GOT3 (cell line): ENCODE results near the gene CARD9.

Experiments
- DNase-seq: peaks from one replicate; lab custom pipeline; 2025; ENCODE audit warnings: mixed read lengths; lab: John Stamatoyannopoulos, UW

CARD9 gene

DNA sequence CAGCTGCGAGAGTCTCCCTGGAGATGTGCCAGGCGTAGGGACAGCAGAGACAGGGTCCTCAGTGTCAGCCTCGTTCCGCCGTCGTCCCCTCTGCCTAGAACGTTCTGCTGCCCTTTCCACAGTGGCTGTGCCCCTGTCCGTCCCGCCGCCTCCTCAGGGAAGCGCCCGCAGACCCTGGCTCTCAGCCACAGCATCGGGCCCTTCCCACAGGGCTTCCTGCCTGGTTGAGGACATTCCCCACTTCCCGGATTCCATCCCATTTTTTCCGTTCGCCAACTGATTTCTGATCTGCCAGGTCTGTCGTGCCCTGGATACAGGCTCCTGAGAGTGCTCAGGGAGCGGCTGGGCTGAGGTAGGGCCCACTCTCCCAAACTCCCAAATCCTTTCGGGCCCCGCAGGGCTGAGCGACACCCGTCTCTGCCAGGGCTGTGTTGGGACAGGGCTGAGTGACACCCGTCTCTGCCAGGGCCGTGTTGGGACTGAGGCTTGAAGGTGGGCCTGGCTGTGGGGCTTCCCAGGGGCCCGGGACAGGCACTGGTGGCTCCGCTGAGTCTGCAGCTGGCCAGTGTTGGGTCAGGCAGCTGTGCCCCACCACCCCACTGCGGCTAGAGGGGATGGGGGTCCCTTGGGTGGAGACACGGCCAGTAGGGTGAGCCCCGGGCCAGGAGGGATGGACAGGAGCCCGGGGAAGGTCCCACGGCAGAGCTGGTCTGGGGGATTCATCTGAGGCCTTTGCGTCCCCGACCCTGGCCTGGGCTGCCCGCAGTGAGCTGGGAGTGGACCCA is 25.8 kb downstream of the CARD9 start:
- no peak for DNase-seq

DNA sequence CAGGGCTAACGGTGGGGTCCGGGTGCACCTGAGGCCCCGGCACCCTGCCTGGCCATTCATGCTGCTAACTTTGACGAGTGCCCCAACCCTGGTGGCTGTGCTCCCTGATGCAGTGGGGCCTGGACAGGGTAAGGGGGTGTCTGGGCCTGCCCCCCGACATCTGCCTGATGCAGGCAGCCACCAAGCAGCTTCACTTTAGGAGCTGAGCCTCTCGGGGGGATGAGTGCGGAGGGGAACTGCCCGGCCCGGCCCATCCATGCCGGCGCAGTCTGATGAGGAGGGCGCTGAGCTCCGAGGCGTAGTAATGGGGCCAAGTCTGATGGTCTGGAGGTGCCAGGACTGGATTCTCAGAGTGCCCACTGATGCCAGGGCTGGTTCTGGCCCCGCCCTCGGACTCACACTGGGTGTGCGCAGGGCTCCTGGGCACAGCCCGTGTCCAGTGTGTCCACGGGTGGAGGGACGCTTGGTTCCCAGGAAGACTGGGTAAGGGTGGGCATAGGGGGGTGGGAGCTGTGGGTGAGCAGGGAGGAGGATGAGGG is 26.5 kb downstream of the CARD9 start:
- no peak for DNase-seq

DNA sequence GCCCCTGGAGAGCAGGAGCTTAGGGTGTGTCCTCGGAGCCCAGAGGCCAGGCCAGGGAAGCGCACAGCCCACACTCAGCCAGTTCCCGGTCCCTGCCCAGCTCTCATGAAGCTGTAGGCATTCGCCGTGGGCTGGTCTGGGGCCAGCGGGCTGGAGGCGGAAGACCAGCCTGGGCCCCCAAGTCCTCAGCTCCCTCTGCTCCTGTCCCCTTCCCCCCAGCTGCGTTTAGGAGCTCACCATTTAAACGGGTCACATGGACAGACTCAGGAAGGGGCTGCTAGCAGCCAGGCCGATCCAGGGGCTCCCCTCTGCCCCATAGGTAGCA is 27.4 kb downstream of the CARD9 start:
- no peak for DNase-seq

DNA sequence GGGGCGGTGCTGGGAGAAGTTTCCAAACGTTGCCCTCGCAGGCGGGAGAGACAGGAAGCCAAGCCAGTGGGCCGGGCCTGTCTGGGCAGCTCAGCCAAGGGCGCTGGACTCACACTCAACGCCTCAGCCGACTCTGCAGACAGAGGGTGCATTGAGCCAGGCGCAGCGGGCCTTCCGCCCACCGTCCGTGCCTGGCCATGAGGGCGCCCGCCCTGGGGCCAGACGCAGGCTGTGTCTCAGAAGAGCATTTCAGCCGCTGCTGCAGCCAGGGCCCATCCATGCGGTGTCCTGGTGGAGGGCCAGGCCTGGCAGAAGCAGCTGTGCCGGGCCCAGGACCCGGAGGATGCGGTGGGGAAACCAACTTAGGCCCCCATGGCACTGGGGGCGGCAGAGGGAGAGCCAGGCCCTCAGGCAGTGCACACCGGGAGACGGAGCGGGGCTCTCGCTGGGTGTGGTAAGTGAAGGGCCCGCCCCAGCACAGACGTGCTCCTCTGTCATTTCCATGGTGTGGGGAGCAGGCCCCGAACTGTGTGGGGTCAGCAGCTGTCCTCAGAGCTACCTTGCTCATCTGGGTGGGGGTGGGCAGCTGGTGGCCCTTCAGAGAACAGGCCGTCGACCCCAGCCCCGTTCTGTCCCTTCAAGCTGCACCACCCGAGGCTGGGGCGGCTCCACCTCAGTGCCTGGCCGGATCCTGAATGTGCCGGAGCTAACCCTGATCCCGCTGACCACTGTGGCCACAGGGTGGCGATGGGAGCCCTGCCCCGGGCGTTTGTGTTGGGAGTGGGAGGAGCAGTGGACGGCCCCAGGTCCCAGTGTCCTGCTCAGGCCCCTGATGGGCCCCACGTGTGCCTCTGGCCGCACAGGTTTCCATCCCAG is 27.9 kb downstream of the CARD9 start:
- no peak for DNase-seq

DNA sequence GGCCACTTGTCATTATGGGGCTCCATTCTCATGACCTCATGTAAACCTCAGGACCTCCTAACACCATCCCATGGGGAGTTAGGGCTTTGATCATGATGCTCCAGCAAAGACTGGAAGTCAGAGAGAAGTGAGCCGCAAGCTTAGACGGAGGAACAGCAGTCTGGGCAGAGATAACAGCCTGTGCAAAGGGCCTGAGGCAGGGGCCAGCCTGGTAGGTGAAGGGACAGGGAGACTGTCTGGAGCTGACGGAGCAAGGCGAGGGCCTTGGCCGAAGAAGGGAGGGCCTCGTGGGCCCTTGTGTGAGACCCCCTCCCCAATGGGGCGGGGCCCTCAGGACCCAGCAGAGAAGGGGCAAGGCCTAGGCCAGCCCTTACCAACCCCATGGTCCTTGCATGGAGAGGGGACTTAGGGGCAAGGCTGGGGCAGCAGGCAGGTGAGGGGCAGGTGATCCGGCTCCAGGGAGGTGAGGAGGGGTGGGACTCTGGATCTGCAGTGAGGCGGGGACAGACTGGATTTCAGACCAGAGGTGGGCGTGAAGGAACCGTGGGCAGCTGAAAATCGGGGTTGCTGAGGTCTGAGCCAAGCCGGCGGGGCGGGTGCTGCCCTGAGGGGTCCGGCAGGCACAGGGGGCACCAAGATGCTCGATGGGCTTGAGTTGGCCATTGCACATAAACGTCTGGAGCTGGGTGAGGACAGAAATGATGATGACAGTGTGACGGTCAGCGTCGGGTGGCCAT is 28.8 kb downstream of the CARD9 start:
- no peak for DNase-seq

DNA sequence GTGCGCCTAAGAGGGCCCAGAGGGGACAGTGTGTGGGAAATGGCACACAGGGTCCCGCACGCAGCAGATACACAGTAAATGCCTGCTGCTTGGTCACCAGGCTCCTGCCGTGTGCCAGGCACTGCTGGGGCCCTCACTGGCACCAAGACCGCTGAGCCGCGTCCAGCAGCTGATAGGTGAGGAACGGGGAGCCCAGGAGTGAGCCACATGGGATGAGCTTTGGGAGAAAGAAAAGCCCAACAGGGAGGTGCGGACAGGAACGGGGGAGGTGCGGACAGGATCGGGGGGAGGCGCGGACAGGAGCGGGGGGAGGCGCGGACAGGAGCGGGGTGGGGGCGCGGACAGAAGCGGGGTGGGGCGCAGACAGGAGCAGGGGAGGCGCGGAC is 29.6 kb downstream of the CARD9 start:
- DNase-seq = no peak

DNA sequence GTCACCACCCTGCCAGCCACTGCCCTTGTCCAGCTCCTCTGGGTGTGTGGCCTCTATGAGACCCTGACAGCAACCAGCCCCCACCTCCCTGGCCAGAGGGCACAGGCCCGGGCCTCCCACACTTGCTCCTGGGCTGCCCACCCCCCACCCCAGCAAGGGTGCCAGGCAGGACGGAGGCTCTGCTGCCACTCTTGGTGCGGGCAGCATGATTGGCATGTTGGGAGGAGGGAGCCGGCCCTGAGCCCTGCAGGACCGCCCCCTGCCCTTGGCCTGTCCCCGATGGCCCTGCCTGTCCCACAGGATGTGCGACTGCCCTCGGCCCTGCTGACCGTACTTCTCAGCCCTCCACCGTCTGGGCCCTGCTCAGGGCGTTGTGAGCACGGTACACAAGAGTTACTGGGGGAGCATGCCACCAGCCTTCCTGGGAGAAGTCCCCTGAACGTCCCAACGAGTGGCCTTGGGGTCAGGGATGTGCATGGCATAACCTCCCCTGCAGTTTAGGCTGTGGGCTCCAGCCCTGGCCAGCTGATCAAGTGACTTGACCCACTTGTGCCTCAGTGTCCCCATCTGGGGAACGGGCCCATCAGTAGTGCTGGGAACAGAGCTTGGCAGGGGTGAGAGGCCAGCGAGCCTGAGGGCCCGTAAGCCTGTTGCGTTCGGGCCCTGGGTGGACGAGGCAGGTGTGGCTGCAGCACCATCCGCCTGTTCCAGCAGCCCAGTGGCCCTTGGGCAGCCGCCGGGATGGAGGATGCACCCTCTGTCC is 30.2 kb downstream of the CARD9 start:
- DNase-seq = no peak

DNA sequence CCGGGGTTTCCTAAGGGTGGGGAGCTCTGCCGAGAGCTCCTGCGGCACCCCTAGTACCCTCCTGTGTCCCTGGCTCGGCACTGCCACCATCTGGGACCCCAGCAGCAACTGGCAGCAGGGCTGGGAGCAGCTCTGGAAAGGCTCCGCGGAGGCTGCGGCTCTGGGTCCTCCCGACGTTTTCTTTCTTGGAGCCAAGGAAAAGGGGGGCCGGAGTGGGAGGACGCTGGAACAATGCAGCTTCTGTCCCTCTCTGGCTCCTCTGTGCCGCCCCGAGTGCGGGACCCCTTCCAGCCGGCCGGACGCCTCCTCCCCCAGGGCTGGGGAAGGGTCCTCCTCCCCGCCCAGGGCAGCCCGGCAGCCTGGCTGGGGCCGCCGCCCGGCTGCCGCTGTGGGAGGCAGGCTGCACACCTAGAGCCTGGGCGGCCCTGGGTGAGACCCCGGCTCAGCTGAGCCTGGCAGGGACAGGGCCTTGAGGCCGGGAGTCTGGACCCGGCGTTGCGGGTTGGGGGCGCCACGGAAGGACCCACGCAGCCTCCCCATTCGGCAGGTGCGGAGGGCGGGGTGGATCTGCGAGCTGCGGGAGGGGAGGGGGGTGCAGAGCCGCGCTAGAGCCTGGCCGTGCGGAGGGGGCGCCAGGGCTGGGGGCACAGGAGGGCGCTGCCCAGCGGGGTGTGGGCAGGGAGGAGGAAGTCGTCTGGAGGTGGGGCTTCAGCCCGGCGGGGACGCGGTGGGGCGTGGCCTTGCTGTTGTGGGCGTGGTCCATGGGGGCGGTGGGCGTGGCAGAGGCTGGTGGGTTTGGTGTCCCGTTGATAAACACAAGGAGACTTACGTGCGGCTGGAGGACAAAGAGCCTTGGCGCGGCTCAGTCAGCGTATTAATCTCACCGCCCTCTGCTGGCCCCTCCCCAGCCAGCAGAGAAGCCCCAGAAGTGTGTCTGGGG is 31.0 kb downstream of the CARD9 start:
- no peak for DNase-seq

DNA sequence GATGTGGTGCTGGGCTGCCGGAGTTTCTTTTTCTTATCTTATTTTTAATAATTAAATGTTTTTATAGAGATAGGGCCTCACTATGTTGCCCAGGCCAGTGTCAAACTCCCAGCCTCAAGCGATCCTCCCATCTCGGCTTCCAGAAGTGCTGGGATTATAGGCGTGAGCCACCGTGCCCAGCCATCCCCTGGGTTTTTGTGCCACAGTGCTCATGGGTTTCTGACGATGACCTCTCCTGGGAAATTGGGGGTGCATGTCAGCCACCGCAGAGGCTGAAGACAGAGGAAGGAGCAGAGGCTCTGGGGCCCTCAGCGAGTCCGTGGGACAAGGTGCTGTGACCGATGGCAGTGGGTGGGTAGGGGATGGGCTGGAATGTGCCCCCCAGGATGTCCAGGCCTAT is 31.7 kb downstream of the CARD9 start:
- no peak for DNase-seq

DNA sequence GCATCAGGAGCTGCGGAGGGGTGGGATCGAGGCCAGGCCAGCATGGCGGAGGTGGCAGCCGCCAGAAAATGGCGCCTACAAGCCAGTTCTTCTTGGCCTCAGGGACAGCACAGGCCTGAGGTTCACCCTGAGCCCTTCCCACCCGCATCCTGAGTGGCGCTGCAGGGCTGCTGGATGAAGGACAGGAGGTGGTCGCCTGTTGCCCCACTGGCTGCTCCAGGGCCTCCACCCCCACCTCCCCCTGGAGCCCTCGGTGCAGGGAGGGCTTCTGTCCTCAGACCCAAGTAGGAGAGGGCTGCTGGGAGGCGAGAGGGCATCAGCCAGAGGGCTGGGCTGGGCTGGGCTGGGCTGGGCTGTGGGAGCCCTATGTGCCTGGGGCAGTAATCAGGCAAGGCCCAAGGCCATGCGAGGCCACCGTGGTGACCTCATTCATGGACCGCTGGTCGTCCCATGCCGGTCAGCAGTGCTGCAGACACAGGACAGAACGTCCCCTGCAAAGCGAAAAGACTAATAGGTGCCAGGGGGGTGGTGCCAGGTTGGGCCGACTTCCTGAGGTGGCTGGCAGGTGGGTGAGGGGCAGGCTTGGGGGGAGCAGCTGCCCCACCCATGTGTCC is 32.3 kb downstream of the CARD9 start:
- DNase-seq = no peak

DNA sequence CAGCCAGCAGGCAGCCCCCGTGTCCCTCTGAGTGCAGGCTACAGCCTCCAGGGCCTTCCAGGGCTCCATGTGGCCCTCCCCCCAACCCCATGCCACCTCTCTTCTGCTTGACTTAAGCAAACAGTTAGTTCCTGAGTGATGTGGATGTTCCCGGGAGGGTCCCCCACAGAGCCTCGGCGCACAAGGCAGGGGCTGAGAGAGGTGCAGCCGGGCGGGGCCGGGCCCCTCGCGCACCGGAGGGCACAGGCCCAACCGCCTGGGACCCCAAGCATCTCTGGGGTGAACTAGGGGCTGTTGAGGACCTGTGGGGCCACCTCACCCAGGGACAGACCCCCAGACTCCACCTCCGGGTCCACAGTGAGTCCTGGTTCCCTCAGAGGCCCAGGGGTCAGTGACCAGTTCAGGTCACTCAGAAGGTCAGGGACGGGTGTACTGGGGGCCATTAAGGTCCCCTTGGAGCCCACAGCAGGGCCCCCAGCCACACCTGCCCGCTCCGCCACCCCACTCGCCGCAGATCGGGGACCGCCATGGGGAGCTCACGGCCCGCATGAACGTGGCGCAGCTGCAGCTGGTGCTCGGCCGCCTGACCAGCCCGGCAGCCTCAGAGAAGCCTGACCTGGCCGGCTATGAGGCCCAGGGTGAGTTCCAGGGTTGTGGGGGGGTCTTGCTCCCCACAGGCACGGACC is 33.0 kb downstream of the CARD9 start:
- no peak for DNase-seq

DNA sequence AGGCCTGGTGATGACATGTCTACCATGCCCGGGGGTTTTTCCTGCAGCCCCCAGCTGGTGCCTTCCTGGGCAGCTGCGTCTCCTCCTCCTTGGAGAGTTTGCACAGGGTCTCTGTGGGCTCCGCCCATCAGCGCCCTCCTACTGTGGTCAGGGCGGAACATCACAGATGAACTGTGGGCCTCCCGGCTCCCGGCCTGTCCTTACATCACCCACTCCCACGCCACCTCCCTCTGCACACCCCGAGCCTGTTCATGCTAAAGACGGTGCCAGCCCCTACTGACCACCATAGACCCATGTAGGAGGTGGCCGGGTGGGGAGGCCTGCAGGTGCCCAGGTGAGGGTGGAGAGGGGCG is 33.5 kb downstream of the CARD9 start:
- no peak for DNase-seq

DNA sequence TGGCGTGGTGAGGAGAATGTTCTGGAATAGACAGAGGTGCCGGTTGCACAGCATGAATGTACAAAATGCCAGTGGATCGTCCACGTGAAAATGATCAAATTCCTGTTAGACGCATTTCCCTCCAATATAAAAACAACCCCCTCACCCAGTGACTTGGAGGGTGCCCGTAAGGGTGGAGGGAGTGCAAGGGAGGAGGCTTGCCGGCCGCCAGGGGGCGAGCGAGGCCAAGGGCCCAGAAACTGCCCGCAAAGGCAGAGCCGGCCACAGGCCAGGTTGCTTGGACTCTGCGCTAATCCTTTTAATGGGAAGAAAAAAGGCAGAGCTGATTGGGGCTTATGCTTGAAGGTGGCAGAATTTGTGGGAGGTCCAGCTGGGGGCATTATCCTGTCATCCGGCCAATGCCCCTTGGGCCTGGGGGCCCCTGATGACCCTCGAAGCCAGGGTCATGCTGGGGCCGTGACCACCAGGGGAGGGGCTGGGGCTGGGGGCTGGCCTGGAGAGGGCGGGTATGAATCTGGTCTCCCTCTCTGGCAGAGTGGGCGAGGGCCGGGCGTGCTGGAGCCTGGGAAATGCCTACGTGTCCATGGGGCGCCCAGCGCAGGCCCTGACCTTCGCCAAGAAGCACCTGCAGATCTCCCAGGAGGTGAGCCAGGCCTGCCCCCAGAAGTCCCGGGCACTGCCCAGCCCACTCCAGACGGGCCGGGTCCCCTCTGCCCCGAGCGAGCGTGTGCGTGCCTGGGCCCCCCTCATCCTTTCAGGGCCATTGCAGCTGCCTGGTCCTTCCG is 34.1 kb downstream of the CARD9 start:
- DNase-seq = no peak

DNA sequence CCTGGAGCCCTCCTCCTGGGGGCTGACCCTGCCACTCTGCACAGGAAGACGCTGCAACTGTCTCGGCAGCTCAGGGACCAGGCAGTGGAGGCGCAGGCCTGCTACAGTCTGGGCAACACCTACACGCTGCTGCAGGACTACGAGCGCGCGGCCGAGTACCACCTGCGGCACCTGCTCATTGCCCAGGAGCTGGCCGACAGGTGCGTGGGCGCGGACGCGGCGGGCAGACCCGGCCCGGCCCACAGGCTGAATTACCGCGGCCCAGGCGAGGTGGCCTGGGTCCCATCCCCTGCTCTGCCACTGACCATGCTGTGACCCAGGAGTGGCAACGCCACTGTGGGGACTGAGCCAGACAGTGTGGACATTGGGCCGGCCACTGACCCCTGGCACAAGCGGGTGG is 35.0 kb downstream of the CARD9 start:
- no peak for DNase-seq

DNA sequence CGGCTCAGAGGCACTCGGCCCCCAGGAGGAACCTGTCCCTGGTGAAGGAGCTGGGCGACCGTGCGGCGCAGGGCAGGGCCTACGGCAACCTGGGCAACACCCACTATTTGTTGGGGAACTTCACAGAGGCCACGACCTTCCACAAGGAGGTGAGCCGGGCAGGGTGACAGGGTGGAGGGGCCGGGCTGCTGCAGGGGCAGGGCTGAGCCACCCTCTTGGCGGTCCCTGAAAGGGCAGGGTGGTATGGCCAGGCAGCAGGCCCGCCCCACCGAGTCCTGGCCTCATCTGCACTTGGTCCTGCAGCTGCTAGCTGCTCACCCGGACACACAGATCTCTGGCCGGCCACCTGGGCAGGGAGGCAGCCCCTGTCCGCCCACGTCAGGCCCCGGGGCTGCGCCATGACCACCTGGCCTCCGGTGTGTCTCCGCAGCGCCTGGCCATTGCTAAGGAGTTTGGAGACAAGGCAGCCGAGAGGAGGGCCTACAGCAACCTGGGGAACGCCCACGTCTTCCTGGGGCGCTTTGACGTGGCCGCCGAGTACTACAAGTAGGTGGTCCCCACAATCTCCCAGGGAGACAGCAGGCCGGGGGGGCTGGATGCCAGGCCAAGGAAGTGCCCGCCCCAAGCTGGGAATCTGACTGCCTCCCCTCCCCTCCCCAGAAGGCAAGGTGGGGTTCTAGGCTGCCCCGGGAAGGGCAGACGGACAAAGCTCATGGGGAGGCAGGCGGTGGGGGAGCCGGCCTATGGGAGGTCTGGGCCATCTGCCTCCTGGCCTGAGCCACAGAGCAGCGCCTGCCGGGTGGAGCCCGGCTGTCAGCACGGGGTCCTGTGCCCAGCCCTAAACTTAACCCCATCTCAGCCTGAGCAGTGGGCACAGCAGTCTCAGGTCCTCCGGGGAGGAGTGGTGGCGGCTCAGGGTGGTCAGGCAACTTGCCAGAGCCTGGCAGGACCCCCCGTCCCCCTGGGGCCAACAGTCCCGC is 35.8 kb downstream of the CARD9 start:
- DNase-seq = no peak

DNA sequence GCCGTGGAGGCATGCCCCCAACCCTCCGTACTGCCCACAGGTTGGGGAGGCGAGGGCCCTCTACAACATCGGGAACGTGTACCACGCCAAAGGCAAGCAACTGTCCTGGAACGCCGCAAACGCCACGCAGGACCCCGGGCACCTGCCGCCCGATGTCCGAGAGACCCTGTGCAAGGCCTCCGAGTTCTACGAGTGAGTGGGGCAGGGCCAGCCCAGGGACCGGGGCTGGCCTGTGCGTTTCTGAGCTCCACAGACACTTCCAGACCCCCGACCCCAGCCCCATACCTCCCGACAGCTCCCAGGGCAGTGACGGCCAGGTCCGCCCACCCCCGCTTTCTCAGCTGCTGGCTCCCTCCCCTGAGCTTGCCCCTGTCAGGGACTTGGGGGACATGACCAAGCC is 36.6 kb downstream of the CARD9 start:
- no peak for DNase-seq

DNA sequence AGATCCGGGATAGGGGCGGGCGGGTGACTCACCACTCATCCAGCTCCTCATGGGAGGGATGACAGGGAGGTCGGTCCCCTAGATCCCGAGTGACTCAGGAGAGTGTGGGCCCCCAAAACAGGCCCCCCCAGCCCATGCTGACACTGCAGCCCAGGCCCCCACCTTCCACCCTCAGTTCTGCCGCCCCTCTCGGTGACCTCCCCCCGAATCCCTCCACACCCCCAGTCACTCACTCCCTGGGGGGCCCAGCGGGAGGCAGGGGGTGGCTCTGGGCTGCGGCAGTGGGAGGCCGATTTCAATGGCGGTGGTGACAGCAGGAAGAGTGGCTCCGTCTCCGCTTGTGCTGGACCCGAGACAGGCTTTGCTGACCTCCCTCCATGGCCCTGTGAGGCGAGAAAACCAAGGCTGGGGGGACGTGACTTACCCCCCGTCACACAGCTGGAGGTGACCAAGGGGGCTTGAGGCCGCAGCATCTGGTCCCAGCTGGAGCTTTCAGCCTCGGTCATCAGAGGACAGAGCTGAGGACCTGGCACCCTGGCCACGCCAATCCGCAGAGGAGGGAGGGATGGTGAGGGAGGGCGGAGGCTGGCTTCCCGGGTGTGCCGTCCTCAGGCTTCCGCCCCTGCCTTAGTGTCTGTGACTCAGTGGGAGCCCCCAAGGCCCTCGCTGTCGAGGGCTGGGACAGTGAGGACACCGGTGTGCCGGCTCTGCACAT is 37.2 kb downstream of the CARD9 start:
- DNase-seq = no peak
